Activated T-cell treated with anti-CD3 and anti-CD28 coated beads, Interleukin-2, amount 50 U/mL, for 48 hours (primary cell): ENCODE results near the gene C1QTNF4.

Experiments
- DNase-seq, 2 experiments: peaks; one replicate each; pipeline ENCODE4 v3.0.0-alpha.2; 2020

C1QTNF4 gene

DNA sequence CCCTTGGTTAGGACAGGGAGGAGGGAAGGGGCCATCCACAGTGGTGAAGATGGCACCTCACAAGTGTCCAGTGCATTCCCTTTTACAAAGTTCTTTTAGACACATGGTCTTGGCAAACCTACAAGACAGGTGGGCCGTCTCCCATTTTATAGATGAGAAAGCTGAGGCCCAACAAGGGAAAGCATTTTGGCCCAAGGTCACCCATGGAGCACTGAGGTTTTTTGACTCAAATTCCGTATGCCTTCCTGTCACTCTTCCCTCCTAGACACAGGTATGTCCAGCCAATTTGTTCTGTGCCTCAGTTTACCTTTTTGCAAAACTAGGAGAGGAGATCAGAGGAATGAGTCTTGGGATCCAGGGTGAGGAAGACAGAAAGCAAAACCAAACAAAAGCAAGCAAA is 1.2 kb downstream of the C1QTNF4 start:
- DNase-seq: no peak

DNA sequence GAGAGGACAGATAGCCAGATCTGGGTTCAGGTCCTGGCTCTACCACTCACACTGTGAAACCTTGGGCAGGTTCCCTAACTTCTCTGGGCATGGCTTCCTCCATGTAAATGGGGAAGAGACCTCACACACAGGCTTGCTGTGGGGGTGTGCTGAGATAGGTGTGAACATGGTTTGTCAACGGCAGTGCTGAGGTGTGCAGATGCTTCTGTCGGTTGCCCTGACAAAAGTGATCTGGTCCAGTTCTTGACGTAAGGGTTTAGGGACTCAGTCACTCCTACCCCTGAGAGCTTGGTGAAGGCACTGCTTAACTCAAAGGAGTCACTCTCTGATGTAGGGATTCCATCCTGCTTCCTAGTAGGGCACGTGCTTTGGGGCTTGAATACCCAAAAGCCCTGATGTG is 2.0 kb downstream of the C1QTNF4 start:
- DNase-seq: no peak

DNA sequence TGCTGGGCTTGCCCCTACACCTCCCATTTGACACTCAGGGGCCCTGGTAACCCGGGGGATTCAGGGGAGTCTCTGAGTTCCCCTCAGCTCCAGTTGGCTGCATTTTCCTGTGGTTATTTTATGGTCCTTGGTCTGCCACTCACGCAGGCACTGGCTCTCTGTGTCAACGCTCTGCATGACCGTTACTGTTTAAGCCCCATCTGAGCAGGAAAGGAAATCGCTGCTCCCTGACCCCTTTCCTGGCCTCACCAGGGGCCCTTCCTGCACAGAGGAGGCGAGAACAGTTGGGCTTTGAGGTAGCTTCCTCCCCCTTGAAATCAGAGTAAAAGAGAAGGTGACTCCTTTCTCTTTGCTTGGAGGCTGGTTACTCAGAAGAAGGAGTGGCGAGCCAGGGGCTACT is 2.4 kb downstream of the C1QTNF4 start:
- DNase-seq: no peak

DNA sequence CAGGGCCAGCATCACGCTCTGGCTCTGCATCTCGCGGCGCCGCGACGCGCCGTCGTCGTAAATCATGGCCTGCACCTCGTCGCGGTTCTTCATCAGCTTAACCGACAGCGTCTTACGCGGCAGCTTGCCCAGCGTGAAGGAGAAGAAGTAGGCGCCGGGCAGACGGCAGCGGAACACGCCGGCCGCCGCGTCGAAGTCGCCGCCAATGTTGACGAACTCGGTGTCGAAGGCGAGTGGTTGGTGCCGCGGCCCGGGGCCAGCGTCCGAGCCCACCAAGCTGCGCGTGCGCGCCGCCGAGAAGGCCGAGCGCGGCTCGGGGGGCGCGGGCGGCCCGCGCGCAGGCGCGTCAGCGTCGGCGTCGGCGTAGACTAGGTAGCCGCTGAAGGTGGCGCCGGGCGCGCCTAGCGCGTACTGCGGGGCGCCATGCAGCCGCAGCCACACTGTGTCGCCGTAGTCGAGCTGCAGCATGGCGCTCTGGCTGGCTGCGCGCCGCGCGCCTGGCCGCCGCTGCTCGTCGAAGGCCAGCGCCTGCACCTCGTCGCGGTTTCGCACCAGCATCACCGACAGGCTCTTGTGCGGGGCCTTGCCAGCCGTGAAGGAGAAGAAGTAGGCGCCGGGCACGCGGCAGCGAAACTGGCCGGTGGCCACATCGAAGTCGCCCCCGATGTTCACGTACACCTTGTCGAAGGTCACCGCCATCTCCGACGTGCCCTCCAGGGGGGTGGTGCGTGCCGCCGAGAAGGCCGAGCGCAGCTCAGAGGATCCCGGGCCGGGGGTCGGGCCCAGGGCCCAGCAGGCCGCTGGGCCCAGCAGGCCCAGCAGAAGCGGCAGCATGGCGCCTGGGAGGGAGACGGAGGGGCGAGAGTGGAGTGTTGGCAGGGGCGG is 4.0 kb downstream of the C1QTNF4 start:
- DNase-seq: no peak

DNA sequence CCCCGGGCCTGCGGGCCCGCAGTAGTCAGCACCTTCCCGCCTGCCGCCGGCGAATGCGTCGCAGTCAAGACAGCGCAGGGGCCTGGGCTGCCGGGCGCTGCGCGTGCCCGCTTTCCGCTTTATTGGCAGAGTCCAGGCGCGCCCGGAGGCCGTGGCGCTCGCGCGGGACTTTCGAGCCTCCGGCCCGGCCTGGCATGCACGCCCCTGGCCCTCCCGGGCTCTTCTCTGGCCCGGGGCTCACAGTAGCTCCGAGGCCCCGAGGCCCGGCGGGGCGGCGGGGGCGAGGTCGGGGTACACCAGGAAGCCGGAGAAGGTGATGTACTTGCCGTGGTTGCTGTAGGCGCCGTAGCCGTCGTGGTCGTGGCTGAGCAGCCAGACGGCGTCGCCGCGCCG is 4.6 kb downstream of the C1QTNF4 start:
- no peak for DNase-seq

DNA sequence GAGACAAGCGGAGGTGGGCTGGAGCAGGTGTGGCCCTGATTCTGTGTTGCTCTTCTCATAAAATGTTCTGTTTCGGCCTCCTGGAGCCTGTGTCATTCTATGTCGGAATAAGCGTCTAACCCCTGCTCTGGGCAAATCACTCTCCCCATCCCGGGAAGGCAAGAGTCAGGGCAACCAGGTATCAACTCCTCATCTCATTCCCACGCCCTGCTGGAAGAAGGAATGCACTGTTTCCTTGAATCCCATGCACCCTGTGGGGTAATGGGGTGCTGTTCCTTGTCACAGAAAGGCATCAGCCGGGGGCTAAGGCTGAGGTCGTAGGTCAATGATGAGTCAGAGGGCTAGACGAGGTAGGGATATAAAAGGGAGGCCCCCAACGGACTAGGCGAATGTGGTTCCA is 5.1 kb downstream of the C1QTNF4 start:
- DNase-seq: no peak

DNA sequence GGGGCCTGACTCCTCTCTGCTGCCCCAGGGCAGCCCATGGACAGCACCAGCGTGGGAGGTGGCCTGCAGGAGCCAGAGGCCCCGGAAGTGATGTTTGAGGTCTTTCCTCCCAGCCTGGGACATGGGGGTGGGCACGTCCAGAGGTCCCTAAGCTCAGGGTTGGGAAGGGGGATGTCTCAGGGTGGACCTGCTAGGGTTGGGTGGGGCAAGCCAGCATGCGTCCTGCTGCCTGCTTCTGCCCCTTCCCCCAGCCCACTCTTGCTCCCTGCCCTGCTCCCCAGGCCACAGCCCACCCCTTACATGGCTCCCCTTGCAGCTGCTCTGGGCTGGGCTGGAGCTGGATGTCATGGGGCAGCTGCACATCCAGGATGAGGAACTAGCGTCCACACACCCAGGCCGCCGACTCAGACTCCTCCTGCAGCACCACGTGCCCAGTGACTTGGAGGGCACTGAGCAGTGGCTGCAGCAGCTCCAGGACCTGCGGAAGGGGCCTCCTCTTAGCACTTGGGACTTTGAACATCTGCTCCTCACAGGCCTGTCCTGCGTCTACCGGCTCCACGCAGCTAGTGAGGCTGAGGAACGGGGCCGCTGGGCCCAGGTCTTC is 6.4 kb downstream of the C1QTNF4 start:
- DNase-seq: no peak

DNA sequence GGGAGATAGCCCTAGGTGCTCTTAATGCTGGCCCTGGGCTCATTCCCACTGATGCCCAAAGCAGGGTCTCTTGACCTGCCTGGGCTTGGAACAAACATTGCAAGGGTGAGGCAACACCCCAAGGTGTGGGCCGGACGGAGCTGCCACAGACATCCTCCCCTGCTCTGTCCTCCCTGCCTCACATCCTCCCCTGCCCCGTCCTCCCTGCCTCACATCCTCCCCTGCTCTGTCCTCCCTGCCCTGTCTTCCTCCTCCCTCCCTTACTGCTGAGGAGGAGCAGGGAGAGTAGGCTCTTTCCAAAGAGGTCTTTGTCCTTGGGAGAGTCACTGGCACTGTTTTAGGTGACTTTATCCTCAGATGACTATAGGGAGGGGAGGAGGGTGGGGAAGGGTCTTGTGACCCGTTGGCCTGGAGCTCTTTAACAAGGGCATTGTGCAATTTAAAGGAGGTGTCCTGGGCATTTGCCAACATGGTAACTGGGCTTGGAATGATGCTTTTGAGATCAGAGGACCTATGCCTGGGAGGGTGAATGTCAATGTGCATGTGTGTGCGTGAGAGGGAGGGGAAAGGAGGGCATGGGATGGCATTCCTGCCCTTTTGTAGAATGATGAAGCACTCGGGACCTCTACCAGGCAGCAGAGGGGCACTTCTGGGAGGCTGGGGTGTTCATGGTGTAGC is 7.0 kb downstream of the C1QTNF4 start:
- no peak for DNase-seq

DNA sequence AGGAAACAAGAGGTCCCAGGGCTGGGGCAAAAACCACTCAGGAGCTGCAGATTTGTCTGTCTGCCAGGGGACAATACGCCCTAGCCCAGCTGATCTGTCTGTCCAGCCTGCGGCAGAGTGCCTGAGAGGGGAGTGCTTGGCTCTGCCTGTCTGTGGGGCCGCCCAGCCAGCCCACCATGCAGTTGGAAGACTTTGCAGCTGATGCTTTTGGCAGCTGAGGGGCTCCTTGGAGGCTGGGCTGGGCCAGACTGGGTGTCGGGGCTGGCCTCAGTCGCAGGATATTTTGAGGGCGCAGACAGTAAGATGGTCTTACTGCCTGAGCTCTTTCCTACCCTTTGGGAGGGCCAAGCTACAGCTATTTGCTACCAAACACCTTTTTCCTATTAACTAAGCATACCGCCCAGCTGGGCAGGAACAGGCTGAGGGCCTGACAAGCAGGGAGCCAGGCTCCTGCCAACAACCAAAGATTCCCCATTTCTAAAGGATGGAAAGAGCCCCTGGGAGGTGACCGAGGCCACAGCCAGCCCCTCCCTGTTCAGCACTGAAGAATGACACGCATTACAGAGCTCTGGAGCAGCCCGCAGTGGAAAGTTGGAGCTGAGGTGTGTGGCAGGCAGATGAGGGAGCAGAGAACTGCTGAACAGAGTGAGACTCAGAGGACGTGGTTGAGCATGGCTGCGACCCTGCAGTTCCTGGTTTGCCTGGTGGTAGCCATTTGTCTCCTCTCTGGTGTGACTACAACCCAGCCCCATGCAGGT is 7.9 kb downstream of the C1QTNF4 start, which contains the start of gene FAM180B:
FAM180B (plus strand) TSS at position 581 of the 758 bp plus-strand sequence; CDS start at position 672, 91 bp downstream.
- DNase-seq: no peak

DNA sequence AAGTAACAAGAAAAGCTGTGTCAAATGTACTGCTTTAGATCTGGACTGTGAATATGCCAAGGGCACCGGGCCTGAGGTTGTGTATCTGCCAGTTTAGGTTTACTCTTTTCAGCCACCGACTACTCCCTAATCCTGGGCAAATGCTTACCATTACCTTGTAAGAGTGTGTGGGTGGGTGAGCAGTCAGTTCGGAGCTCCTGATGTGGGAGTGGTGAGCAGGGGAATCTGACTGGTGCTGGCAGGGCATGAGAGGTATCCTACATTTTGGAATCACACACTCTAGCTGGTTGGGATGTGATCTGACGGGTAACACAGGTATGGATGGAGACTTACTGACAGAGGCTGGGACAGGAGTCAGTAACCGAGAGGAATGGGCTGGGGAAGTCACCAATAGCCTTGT is 10.4 kb downstream of the C1QTNF4 start:
- DNase-seq: no peak

DNA sequence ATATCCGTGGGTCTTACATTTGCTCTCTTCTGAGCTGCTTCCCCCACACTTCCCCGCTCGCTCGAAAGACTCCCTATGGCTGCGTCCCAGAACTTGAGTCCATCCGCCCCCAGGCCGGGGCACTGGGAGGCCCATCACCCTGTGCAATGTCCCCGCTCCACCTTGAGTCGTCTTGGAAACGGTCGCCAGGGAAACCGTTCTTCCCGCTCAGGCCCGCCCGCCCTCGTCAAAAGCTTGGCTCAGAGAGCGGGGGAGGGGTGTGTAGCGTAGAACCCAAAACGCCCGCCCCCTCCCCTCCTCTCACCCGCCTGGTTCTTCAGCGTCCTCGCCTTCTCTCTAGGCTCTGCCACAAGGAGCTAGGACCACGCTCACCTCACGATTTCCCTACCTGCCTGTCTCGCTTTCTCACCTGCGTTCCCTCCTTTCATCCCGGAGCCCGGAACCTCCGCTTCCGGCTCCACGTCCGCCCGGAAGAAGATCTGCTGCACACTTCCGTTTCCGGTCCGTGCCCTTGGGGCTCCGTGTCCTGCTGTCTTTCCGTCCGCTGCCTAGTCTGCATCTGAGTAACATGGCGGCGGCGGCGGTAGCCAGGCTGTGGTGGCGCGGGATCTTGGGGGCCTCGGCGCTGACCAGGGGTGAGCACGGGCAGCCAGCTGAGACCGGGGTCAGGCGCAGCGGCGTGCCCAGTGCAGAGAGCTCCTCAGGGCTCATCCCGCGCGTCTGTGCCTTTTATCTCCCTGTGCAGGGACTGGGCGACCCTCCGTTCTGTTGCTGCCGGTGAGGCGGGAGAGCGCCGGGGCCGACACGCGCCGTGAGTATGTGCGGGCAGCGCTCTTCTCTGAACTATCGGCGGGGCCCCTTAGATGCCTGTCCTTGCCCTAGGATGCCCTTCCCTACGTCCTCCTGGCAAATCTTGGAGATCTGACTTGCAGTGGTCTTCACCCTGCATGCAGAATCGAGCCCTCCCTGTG is 15.4 kb downstream of the C1QTNF4 start, which contains the start of the genes KBTBD4 and NDUFS3:
KBTBD4 (minus strand) TSS at position 447 of the 971 bp plus-strand sequence; CDS start at position 428, 19 bp downstream.
NDUFS3 (plus strand) TSS at position 551 of the 971 bp plus-strand sequence; CDS start at position 569, 18 bp downstream.
- peak; percentile 95 to 98 for DNase-seq

DNA sequence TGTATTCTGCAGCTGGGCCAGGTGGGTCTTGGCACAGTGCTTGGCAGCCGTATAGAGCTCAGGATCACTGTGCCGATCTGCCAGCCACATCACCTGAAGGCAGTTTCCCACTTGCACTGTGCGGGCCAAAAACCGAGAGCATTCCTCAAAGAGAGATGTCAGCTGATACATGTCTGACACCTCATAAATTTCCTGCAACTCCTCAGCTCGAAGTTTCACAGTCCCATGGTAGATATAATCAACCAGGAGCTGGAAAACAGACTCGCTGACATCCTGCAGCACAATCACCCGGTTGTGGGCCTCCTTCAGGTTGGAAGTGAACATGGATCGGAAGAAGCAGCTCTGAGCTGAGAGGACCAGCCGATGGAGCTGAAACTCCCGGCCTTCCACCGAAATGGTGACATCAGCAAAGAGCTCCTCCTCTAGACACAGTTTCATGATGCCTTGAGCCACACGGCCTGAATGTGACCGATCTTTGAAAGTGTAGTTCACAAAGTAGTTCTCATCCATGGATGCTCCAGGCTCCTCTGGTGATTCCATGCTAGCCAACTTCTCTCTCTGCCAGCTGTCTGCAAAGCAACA is 16.7 kb downstream of the C1QTNF4 start:
- no peak for DNase-seq

DNA sequence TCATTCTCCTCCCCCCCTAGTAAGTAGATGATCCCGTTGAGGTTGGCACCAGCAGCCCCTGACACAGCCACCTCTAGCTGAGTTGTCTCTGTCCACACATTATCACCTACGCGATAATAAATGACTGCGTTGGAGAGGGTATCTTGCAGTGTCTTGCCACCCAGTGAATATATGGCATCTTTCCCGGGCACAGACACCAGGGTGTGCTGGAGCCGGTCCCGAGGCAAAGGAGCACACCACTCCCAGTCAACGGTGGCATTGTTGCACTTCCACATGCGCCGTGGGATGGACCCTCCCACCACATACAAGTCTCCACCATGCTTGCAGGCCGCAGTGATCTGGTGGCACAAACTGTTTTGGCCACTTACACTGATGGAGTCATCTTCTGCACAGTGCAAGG is 20.9 kb downstream of the C1QTNF4 start:
- DNase-seq: no peak

DNA sequence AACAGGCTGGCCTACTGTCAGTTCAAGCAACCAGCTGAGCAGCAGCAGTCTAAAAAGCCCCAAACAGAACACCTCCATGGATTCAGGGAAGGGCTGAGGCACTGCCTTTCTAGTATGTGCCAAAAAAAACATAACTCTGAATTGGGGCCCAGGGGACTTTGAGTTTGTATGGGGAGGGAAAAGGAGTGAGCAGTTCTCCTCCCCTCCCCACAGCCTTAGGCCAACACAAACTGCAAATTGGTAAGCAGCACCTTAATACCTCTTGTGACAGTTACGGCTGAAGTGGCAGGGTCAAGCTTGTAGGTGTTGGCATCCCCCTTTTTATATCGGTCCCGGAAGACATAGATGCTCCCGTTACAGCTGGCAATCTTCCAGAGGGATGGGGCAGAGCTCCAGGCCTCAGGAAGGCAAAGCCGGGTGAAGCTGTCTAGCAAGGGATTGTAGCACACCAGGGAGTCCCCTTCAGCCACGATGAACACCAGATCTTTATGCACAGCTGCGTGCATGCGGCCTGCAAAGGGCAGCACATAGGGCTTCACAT is 21.4 kb downstream of the C1QTNF4 start:
- DNase-seq: no peak

DNA sequence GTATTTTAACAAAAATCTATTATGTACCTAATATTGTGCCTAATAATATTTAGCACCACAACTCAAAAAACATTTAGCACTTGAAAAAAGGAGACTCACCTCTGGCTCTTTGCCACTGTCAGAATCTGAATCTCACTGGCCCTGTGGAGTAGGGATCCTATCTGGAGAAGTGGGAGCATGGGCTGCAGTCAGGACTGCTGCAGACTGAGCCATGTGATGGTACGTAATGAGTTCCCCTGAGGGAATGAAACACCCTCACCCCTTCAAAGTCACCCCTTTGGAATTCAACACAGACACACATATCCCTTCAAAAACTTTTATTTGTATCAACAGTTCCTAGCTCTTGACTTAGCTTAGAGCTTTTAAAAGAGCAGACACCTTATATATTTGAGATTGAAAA is 22.3 kb downstream of the C1QTNF4 start:
- DNase-seq: no peak

DNA sequence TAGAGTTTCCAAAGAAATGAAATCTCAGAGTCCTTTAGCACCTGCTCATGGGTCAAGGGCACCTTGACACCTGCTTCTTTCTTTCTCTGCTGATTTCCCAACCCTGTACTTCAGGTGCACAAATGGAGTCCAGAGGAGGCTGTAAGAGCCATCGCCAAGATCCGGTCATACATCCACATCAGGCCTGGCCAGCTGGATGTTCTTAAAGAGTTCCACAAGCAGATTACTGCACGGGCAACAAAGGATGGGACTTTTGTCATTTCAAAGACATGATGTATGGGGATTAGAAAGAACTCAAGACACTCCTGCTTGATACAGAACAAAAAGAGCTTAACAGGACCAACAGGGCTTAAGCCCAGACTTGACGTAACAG is 22.9 kb downstream of the C1QTNF4 start:
- DNase-seq: no peak

DNA sequence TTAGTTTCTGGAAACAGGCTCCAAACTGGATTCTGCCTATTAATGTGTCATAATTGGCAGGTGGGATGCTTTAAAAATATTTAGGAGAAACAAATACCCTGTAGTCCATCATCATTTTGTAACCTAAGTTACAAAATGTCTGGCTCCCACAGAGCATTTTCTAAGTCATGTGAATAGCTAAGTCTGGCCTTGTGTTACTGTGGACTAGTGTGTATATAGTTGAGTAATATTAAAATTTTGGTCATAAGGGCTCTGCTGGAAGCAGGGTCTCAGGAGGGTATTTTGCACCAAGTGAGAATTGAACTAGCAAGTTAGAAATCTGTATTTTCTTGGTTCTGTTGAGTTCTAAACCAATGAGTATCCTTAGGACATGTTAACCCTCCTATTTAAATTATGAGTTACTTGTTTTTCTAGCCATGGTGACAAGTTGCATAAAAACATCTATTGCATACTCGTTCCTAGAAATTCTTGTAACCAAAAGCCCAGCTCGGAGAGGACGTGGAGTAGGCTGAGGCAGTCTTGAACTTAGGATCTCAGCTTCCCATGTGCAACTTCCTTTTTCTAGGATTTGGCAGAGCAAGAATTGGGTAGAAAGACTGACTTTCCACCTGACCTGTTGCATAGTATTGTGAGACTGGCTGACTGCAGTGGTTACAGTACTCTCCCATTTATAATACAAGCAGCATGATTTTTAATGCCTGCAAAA is 23.4 kb downstream of the C1QTNF4 start:
- DNase-seq: no peak

DNA sequence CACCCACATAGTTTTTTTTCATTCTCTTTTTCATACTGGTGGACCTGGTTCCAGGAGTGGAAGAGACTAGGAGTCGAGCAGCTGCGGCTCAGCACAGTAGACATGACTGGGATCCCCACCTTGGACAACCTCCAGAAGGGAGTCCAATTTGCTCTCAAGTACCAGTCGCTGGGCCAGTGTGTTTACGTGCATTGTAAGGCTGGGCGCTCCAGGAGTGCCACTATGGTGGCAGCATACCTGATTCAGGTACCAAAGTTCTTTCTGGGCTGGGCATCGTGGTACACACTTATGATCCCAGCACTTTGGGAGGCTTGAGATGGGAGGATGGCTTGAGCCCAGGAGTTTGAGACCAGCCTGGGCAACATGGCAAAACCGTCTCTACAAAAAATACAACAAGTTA is 24.6 kb downstream of the C1QTNF4 start:
- no peak for DNase-seq

DNA sequence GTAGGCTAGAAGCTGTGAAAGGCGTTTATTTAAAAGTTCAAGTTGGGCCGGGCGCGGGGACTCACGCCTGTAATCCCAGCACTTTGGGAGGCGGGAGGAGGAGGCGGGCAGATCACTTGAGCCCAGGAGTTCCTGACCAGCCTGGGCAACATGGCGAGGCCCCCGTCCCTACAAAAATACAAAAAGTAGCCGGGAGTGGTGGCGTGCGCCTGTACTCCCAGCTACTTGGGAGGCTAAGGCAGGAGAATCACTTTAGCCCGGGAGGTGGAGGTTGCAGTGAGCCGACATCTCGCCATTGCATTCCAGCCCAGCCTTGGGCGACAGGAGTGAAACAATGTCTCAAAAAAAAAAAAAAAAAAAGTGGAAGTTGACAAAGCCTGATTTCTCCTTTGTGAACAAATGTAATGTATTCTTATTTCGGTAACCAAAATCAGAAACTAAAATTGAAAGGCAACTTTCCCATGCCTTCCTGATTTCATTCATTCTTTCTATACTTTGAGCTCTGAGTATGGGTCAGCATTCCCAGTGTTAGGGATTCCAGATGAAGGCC is 28.0 kb downstream of the C1QTNF4 start:
- DNase-seq: no peak
